Measurements from ENCODE around the gene PTH1R.
A peak's percentile ranks its signal among the peaks of the same experiment; 100 is the strongest.

PTH1R gene

GRCh38 chr3:46901591-46902187, 24.2 kb downstream of the PTH1R start:
- H4K91ac ChIP-seq (ENCODE audit: low read length) = no peak overlapping the region
- no peaks in the 10 kb centered on the region for H3K79me1 ChIP-seq (replicated peaks; ENCODE audit: low read length, poor library complexity, severe bottlenecking)
- no peaks in the 10 kb centered on the region for H3K9me3 ChIP-seq (ENCODE audit: control insufficient read depth, low read length)
- no peak overlapping the region for H2BK12ac ChIP-seq (ENCODE audit: low read length in 2 of 2)
- H3K9ac ChIP-seq (ENCODE audit: low read length) = no peak overlapping the region
- no peak overlapping the region for H3K4me2 ChIP-seq (ENCODE audit: low read length, poor library complexity, severe bottlenecking)
- WGBS = 95% methylated on average over 17 of the region's 17 CpGs
- H2BK5ac ChIP-seq (ENCODE audit: low read depth, low read length, poor library complexity, severe bottlenecking) = no peak overlapping the region
- peaks cover 12% of the 10 kb centered on the region for H3K4me1 ChIP-seq (ENCODE audit: control insufficient read depth, insufficient read depth, low read depth, low read length)
- no peak overlapping the region for H3K18ac ChIP-seq (ENCODE audit: low read depth in 1 of 2, low read length in 2 of 2)
- H3K4me3 ChIP-seq (ENCODE audit: insufficient read depth in 1 of 2, low read depth in 1 of 2, low read length in 2 of 2) = no peak overlapping the region
- H4K8ac ChIP-seq (ENCODE audit: low read length) = no peak overlapping the region
- no peak overlapping the region for H2AK5ac ChIP-seq (ENCODE audit: low read length, severe bottlenecking)
- H2BK120ac ChIP-seq (ENCODE audit: low read depth, low read length) = no peak overlapping the region
- H3K23ac ChIP-seq (ENCODE audit: low read length in 2 of 2) = no peak overlapping the region
- H3K4ac ChIP-seq (ENCODE audit: low read depth in 1 of 2, low read length in 2 of 2) = no peak overlapping the region
- no peak overlapping the region for H2BK15ac ChIP-seq (ENCODE audit: low read depth, poor library complexity, severe bottlenecking)
- H3K27ac ChIP-seq (ENCODE audit: low read length, poor library complexity, severe bottlenecking) = no peak overlapping the region
- DNase-seq = no peak
- no peak overlapping the region for H2AFZ ChIP-seq (ENCODE audit: low read depth, low read length)
- H3K27me3 ChIP-seq (ENCODE audit: control insufficient read depth in 1 of 2, insufficient read depth in 1 of 2, low read length in 2 of 2) = peaks cover 14 to 27% of the 10 kb centered on the region in 2 experiments
- no peak overlapping the region for H3K14ac ChIP-seq (ENCODE audit: low read length in 2 of 2)
- no peaks in the 10 kb centered on the region for H3K36me3 ChIP-seq (ENCODE audit: control insufficient read depth in 1 of 2, insufficient read depth in 2 of 2, low read depth in 1 of 2, low read length in 2 of 2)

DNA sequence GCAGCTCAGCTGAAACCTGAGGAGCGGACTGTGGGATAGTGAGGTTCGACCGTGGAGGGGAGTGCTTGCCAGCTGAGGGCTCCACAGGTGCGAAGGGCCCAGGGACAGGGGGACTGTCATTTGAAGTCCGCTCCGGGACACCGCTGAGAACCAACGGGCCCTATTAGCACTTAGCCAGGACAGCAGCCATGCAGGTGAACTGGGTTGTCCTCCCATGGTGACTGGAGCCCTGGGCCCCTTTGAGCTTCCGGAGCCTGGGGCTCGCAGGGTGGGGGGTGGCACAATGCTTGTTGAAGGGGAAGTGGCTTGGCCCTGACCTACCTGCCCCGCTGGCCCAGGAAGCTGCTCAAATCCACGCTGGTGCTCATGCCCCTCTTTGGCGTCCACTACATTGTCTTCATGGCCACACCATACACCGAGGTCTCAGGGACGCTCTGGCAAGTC, 24.7 kb downstream of the PTH1R start:
- no peak overlapping the region for H3K14ac ChIP-seq (ENCODE audit: low read length in 2 of 2)
- 93% methylated on average over 15 of the region's 15 CpGs for WGBS
- H3K23ac ChIP-seq (ENCODE audit: low read length in 2 of 2) = no peak overlapping the region
- no peak overlapping the region for H2BK12ac ChIP-seq (ENCODE audit: low read length in 2 of 2)
- no peak overlapping the region for H2BK120ac ChIP-seq (ENCODE audit: low read depth, low read length)
- no peak overlapping the region for H3K4me2 ChIP-seq (ENCODE audit: low read length, poor library complexity, severe bottlenecking)
- no peak overlapping the region for H4K8ac ChIP-seq (ENCODE audit: low read length)
- H3K79me1 ChIP-seq (replicated peaks; ENCODE audit: low read length, poor library complexity, severe bottlenecking) = no peaks in the 10 kb centered on the region
- no peak overlapping the region for H2AK5ac ChIP-seq (ENCODE audit: low read length, severe bottlenecking)
- no peak overlapping the region for H2BK15ac ChIP-seq (ENCODE audit: low read depth, poor library complexity, severe bottlenecking)
- H3K18ac ChIP-seq (ENCODE audit: low read depth in 1 of 2, low read length in 2 of 2) = no peak overlapping the region
- H3K36me3 ChIP-seq (ENCODE audit: control insufficient read depth in 1 of 2, insufficient read depth in 2 of 2, low read depth in 1 of 2, low read length in 2 of 2) = no peaks in the 10 kb centered on the region
- no peaks in the 10 kb centered on the region for H3K9me3 ChIP-seq (ENCODE audit: control insufficient read depth, low read length)
- no peak overlapping the region for H3K4ac ChIP-seq (ENCODE audit: low read depth in 1 of 2, low read length in 2 of 2)
- H3K27me3 ChIP-seq (ENCODE audit: control insufficient read depth in 1 of 2, insufficient read depth in 1 of 2, low read length in 2 of 2) = peaks cover 11 to 28% of the 10 kb centered on the region in 2 experiments
- H2AFZ ChIP-seq (ENCODE audit: low read depth, low read length) = no peak overlapping the region
- H4K91ac ChIP-seq (ENCODE audit: low read length) = no peak overlapping the region
- DNase-seq = no peak
- H3K9ac ChIP-seq (ENCODE audit: low read length) = no peak overlapping the region
- H2BK5ac ChIP-seq (ENCODE audit: low read depth, low read length, poor library complexity, severe bottlenecking) = no peak overlapping the region
- no peak overlapping the region for H3K27ac ChIP-seq (ENCODE audit: low read length, poor library complexity, severe bottlenecking)
- no peak overlapping the region for H3K4me3 ChIP-seq (ENCODE audit: insufficient read depth in 1 of 2, low read depth in 1 of 2, low read length in 2 of 2)
- peaks cover 12% of the 10 kb centered on the region for H3K4me1 ChIP-seq (ENCODE audit: control insufficient read depth, insufficient read depth, low read depth, low read length)

DNA sequence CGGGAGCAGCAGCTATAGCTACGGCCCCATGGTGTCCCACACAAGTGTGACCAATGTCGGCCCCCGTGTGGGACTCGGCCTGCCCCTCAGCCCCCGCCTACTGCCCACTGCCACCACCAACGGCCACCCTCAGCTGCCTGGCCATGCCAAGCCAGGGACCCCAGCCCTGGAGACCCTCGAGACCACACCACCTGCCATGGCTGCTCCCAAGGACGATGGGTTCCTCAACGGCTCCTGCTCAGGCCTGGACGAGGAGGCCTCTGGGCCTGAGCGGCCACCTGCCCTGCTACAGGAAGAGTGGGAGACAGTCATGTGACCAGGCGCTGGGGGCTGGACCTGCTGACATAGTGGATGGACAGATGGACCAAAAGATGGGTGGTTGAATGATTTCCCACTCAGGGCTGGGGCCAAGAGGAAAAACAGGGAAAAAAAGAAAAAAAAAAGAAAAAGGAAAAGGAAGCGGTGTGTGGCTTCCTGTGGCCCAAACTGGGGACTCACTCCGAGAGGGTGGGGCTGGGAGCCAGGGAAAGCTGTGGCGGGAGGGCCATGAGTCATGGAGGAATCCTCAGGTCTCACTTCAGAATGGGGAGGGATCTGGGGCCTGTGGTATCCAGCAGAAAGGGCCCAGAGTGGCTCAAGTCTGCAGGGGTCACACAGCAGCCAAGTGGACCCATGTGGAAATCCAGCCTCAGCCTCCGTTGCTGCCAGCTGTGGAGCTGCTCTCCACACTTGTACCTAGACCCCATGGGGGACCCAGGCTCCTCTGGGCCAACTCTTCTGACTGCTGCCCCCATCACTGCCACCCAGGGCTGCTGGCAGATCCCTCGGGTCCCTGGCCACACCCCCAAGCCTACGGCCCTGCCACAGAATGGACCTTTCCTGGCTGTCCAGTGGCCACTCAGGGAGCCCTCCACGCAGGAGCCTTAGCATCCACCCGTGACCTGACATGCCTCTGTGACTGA, 26.1 kb downstream of the PTH1R start:
- Histone ChIP-seq H3K14ac (ENCODE audit: low read length in 2 of 2) (peak overlapping the region in 1 of 2 experiments; percentile 49), H4K91ac (ENCODE audit: low read length) (peak overlapping the region; percentile 58), H3K27me3 (ENCODE audit: control insufficient read depth in 1 of 2, insufficient read depth in 1 of 2, low read length in 2 of 2) (peaks cover 3 to 19% of the 10 kb centered on the region in 2 experiments), H3K4me3 (ENCODE audit: insufficient read depth in 1 of 2, low read depth in 1 of 2, low read length in 2 of 2) (no peak overlapping the region), H3K9me3 (ENCODE audit: control insufficient read depth, low read length) (no peaks in the 10 kb centered on the region), H2BK12ac (ENCODE audit: low read length in 2 of 2) (no peak overlapping the region), H3K18ac (ENCODE audit: low read depth in 1 of 2, low read length in 2 of 2) (peak overlapping the region in 1 of 2 experiments; percentile 18), H3K23ac (ENCODE audit: low read length in 2 of 2) (no peak overlapping the region), H3K4ac (ENCODE audit: low read depth in 1 of 2, low read length in 2 of 2) (no peak overlapping the region), H2BK120ac (ENCODE audit: low read depth, low read length) (no peak overlapping the region), H2BK5ac (ENCODE audit: low read depth, low read length, poor library complexity, severe bottlenecking) (no peak overlapping the region), H2AK5ac (ENCODE audit: low read length, severe bottlenecking) (no peak overlapping the region), H2BK15ac (ENCODE audit: low read depth, poor library complexity, severe bottlenecking) (no peak overlapping the region), H4K8ac (ENCODE audit: low read length) (no peak overlapping the region), H3K36me3 (ENCODE audit: control insufficient read depth in 1 of 2, insufficient read depth in 2 of 2, low read depth in 1 of 2, low read length in 2 of 2) (no peaks in the 10 kb centered on the region), H3K79me1 (replicated peaks; ENCODE audit: low read length, poor library complexity, severe bottlenecking) (no peaks in the 10 kb centered on the region), H3K27ac (ENCODE audit: low read length, poor library complexity, severe bottlenecking) (no peak overlapping the region), H2AFZ (ENCODE audit: low read depth, low read length) (no peak overlapping the region), H3K4me1 (ENCODE audit: control insufficient read depth, insufficient read depth, low read depth, low read length) (peaks cover 12% of the 10 kb centered on the region), H3K4me2 (ENCODE audit: low read length, poor library complexity, severe bottlenecking) (no peak overlapping the region), H3K9ac (ENCODE audit: low read length) (no peak overlapping the region)
- 75% methylated on average over 21 of the region's 21 CpGs for WGBS
- peak; percentile 51 for DNase-seq

Measured in mesenchymal stem cell (in vitro differentiated cells and primary cell).